ENCODE measurements around the gene DGCR6L. TPM values are rescaled to one million over a fixed set of nuclear protein-coding genes. Genes with fewer than 3 reads are reported as not detected.
A peak's percentile ranks its signal among the peaks of the same experiment; 100 is the strongest.

The DGCR6L gene
- total and polyA plus RNA-seq, 5 experiments from 2014 or later = 36.1 to 144 (median 104) TPM

DNA sequence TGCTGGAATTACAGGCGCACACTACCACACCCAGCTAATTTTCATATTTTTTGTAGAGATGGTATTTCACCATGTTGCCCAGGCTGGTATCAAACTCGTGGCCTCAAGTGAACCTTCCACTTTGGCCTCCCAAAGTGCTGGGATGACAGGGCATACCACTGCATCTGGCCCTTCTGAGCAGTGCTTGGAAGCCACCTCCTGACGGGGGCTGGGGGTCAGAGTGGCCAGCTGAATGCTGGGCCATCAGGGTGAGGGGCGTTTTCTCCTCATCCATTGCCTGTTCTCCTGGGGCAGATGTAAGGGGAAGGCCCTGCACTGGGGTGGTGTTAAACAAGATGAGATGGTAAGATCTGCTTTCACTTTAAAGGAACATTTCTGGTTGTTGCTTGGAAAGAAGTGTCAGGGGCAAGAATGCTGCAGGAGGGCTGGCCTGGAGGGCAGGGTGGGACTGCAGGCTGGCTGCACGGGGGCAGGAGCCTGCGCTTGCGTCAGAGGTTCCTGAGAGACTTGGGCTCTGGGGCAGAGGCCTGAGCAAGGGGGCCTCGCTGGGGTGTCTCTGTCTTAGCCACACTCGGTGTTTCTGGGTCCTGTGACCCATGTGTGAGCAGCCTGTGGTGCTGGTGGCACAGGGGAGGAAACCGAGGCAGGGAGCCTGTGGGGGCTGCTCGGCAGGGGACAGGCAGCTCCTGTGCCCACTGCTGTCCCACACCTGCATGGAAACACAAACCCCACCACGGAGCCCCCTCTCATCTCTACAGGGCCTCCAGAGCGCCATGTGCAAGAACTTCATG is 17.2 kb downstream of the DGCR6L start:
- DNase-seq (no peak), ATAC-seq (no peak)
- H3K9me3 Mint-ChIP-seq = no peaks in the 10 kb centered on the region
- no peaks in the 10 kb centered on the region for H3K36me3 Mint-ChIP-seq
- H3K4me3 Mint-ChIP-seq = no peak overlapping the region
- H3K27ac Mint-ChIP-seq = no peak overlapping the region
- H3K4me1 Mint-ChIP-seq = peaks cover 6 to 16% (median 14%) of the 10 kb centered on the region in 4 donors
- POLR2A ChIA-PET = no interaction called here
- H3K27me3 Mint-ChIP-seq = peaks cover 0 to 9% (median 0%) of the 10 kb centered on the region in 5 donors

DNA sequence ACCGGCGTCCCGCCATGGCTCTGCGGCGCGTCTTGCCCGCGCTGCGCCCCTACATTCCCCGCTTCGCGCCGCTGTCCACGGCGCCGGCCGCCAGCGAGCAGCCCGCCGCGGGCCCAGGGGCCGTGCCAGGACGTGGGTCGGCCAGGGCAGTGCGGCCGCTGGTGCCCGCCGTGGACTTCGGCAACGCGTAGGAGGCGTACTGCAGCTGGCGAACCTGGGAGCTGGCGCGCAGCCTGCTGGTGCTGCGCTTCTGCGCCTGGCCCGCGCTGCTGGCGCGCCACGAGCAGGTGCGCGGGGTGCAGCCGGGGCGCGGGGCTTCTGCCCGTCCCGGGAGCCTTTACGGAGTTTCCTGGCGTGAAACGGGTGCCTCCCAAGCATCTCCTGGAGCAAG is 20.1 kb downstream of the DGCR6L start:
- DNase-seq = peak in 2 of 10 donors; percentile 23 to 59
- Mint-ChIP-seq H3K4me1 (peaks cover 6 to 16% (median 11%) of the 10 kb centered on the region in 4 donors), H3K36me3 (no peaks in the 10 kb centered on the region), H3K27ac (no peak overlapping the region), H3K27me3 (peaks cover 0 to 7% (median 0%) of the 10 kb centered on the region in 5 donors), H3K9me3 (no peaks in the 10 kb centered on the region), H3K4me3 (peak overlapping the region; percentile 61 to 91 (median 72))
- ATAC-seq = peak; percentile 53 to 61
- POLR2A ChIA-PET = interaction anchor here (1.1 to 2.0 kb wide), 3 partner anchors 17 to 94 kb away, joined by 4 to 10 read pairs (median 5); partner anchors contain the start of genes DGCR6L and ZNF74

DNA sequence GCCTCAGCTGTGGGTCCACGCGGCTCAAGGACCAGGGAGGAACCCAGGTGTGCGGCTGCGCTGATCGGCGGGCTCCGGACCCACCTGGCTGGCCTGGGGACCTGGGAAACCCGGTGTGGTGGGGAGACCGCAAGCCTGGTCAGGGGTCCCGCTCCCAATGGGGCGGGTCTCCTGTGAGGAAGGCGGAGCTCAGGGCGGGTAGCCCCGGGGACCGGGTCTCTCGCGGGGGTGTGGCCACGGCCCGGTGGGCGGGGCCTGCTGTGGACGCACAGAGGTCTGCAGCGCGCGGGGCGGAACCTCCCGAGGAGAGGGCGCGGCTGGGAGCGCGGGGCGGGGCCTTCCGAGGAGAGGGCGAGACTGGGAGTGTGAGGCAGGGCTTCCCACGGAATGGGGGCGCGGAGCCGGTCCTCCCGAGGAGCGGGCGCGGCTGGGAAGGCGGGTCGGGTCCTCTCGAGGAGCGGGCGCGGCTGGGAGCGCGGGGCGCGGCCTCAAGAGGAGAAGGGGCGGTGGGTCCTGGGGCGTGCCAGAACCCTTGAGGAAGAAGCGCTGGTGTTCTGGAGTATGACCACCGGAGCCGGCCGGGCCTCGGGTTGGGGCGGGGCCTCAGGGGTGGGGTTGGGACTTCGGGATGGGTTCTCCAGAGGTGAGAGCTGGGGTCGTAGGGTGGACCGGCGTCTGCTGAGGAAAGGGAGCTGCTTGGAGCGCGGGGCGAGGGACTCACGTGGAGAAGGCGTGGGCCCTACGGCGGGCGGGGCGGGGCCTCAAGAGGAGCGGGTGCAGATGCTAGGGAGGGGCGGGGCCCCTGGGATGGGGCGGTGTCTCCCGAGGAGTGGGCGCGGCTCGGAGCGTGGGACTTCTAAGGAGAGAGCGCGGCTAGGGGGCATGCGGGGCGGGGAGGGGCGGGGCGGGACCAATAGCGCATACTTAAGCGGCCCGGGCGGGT is 20.8 kb downstream of the DGCR6L start:
- Mint-ChIP-seq H3K27me3 (peaks cover 0 to 4% (median 0%) of the 10 kb centered on the region in 5 donors), H3K36me3 (no peaks in the 10 kb centered on the region), H3K9me3 (no peaks in the 10 kb centered on the region), H3K4me3 (peak overlapping the region; percentile 71 to 91 (median 82)), H3K27ac (peak overlapping the region in 5 of 10 donors; percentile 63 to 85 (median 84)), H3K4me1 (peaks cover 6 to 16% (median 11%) of the 10 kb centered on the region in 4 donors)
- DNase-seq (peak; percentile 78 to 94 (median 91)), ATAC-seq (peak; percentile 86)
- POLR2A ChIA-PET = interaction anchor here (1.1 to 2.0 kb wide), 3 partner anchors 18 to 95 kb away, joined by 4 to 10 read pairs (median 5); partner anchors contain the start of genes DGCR6L and ZNF74

GRCh38 chr22:20298110-20298802 is 21.6 kb downstream of the DGCR6L start:
- peak overlapping the region in 5 of 10 donors; percentile 57 to 78 (median 73) for H3K27ac Mint-ChIP-seq

GRCh38 chr22:20297414-20298109 is 22.3 kb downstream of the DGCR6L start:
- Mint-ChIP-seq H3K4me1 (peaks cover 6 to 15% (median 11%) of the 10 kb centered on the region in 4 donors), H3K9me3 (no peaks in the 10 kb centered on the region), H3K27me3 (peaks cover 0 to 3% (median 0%) of the 10 kb centered on the region in 5 donors), H3K27ac (peak overlapping the region in 4 of 10 donors; percentile 73 to 82 (median 76)), H3K4me3 (peak overlapping the region; percentile 11 to 88 (median 81)), H3K36me3 (no peaks in the 10 kb centered on the region)
- POLR2A ChIA-PET = no interaction called here
- no peak for ATAC-seq
- no peak for DNase-seq

More at GRCh38 chr22:20298110-20298802, 21.6 kb downstream of the DGCR6L start:
- H3K27me3 Mint-ChIP-seq = peaks cover 0 to 4% (median 0%) of the 10 kb centered on the region in 5 donors
- peak overlapping the region; percentile 55 to 88 (median 82) for H3K4me3 Mint-ChIP-seq
- POLR2A ChIA-PET = interaction anchor here (2.0 kb wide), 1 partner anchor 19 kb away, joined by 4 read pairs; no protein-coding TSS in a partner anchor
- DNase-seq (peak in 1 of 10 donors; percentile 6), ATAC-seq (no peak)
- H3K4me1 Mint-ChIP-seq = peaks cover 6 to 16% (median 11%) of the 10 kb centered on the region in 4 donors
- H3K9me3 Mint-ChIP-seq = no peaks in the 10 kb centered on the region
- H3K36me3 Mint-ChIP-seq = no peaks in the 10 kb centered on the region

GRCh38 chr22:20296598-20296997 is 23.3 kb downstream of the DGCR6L start:
- ATAC-seq = no peak
- Mint-ChIP-seq H3K9me3 (no peaks in the 10 kb centered on the region), H3K4me3 (peak overlapping the region in 2 of 10 donors; percentile 20 to 87), H3K27me3 (no peaks in the 10 kb centered on the region), H3K27ac (peak overlapping the region in 1 of 10 donors; percentile 1), H3K4me1 (peaks cover 6 to 13% (median 11%) of the 10 kb centered on the region in 4 donors), H3K36me3 (no peaks in the 10 kb centered on the region)
- POLR2A ChIA-PET = no interaction called here
- DNase-seq = no peak

DNA sequence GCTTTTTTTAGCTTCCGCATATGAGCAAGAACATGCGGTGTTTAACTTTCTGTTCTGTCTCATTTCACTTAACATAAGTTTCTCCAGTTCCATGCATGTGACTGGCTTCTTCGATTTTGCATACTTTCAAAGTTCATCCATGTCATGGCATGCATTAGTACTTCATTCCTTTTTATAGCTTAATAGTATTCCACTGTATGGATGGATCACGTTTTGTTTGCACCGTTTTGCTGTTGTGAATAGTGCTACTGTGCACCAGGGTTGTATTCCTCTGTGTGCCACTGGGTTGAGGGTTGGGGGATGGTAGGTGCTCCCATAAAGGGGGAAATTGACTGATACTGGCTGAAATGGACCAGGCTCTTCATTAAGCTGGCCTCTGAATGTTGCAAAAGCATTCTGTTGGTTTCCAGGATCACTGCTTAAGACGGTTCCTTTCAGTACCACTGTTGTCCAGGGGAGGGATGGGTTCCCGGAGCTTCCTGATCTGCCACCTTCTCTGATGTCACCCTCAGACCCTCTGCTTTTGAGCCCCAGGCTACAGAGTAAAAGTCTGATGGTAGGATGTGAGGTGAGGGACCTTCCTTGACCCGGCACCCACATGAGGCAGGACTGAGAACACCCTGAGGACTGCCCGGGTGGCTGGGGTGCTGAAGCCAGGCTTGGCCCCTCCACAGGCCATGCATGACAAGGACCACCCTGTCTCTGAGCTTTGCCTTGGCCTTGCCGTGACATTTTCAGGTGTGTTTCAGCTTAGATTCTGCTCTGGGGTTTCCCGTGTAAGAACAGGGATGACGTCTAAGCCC is 24.4 kb downstream of the DGCR6L start:
- Mint-ChIP-seq H3K4me3 (no peak overlapping the region), H3K27ac (no peak overlapping the region), H3K9me3 (no peaks in the 10 kb centered on the region), H3K36me3 (no peaks in the 10 kb centered on the region), H3K4me1 (peaks cover 6 to 8% (median 7%) of the 10 kb centered on the region in 4 donors), H3K27me3 (no peaks in the 10 kb centered on the region)
- POLR2A ChIA-PET = interaction anchor here (0.6 kb wide), 1 partner anchor 462 kb away, joined by 4 read pairs; no protein-coding TSS in a partner anchor
- no peak for ATAC-seq
- no peak for DNase-seq

DNA sequence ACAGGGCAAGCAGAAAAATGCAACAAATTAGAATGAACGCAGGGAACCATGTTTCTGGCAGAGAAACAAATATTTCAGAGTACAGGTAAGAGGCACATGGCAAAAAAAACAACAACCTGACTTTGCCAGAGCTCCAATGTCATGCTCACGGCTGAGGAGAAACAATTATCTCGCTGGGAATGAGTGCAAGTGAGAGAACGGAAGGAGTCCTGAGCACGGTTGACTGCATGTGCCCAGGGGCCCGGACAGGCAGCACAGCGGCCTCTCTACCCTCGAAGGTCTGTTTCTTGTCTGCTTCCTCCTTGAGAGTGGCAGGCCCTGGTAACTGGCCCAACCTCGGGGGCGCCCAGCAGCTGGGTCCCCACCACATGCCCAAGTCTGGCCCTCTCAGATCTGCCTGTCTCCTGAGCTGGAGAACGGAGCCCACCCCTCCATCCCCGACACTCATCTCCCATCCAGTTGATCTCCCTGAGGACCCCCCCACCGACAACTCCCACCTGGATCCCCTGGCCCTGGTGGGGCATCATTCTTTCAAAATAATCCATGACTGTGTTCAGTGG is 27.1 kb downstream of the DGCR6L start:
- H3K4me3 Mint-ChIP-seq = no peak overlapping the region
- peaks cover 0 to 2% (median 0%) of the 10 kb centered on the region in 4 donors for H3K4me1 Mint-ChIP-seq
- H3K36me3 Mint-ChIP-seq = no peaks in the 10 kb centered on the region
- DNase-seq = no peak
- no peaks in the 10 kb centered on the region for H3K9me3 Mint-ChIP-seq
- H3K27ac Mint-ChIP-seq = peak overlapping the region in 1 of 10 donors; percentile 40
- H3K27me3 Mint-ChIP-seq = no peaks in the 10 kb centered on the region
- no peak for ATAC-seq
- POLR2A ChIA-PET = no interaction called here

- POLR2A ChIA-PET = no interaction called here
- no peak overlapping the region for H3K4me3 Mint-ChIP-seq
These were observed 27.8 kb downstream of the DGCR6L start for GRCh38 chr22:20292108-20292507.

DNA sequence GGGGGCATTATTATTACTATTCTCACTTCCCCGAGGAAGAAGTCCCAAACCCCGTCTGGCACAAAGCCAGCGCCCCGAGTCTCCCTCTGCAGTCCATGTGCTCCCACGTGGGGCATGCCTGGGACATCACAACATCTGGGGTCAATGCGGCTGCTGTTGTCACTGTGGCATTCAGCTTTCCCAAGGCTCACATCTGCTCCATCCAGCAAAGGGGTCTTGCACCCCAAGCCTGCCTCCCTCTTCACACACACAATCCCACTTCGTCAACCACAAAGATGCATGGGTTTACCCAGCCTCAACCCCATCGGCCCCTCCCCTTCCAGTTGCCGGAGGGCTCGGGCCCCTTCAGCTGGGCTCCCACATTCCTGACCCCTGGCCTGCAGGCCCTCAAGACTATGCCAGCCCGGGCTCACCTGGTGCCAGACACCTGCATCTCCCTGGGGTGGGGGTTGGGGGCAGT is 28.2 kb downstream of the DGCR6L start:
- Mint-ChIP-seq H3K36me3 (no peaks in the 10 kb centered on the region), H3K4me3 (no peak overlapping the region), H3K4me1 (peaks cover 0 to 1% (median 0%) of the 10 kb centered on the region in 4 donors), H3K27ac (no peak overlapping the region), H3K27me3 (no peaks in the 10 kb centered on the region), H3K9me3 (no peaks in the 10 kb centered on the region)
- no peak for ATAC-seq
- POLR2A ChIA-PET = no interaction called here
- no peak for DNase-seq

More at GRCh38 chr22:20292108-20292507, 27.8 kb downstream of the DGCR6L start:
- Mint-ChIP-seq H3K27me3 (no peaks in the 10 kb centered on the region), H3K27ac (peak overlapping the region in 1 of 10 donors; percentile 40), H3K4me1 (no peaks in the 10 kb centered on the region), H3K36me3 (no peaks in the 10 kb centered on the region), H3K9me3 (no peaks in the 10 kb centered on the region)
- ATAC-seq (no peak), DNase-seq (no peak)

DNA sequence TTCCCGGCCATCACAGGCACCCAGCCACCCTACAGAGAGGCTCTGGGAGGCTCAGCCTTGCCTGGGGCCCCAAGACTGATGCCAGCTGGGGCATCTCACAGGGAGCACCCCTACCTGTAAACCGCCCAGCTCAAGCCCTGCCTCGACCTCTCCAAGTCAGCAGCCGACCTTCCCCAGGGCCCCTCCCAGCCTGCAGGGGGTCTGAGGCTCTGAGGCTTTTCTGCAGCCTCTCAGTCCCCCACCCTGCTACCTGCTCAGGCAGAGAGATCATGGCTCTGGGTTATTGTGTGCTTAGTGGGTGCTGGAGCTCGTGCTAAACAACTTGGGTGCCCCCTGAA is 28.6 kb downstream of the DGCR6L start:
- Mint-ChIP-seq H3K27ac (no peak overlapping the region), H3K9me3 (no peaks in the 10 kb centered on the region), H3K4me3 (no peak overlapping the region), H3K27me3 (no peaks in the 10 kb centered on the region), H3K36me3 (no peaks in the 10 kb centered on the region), H3K4me1 (peaks cover 0 to 1% (median 0%) of the 10 kb centered on the region in 4 donors)
- ATAC-seq = no peak
- POLR2A ChIA-PET = no interaction called here
- DNase-seq = no peak
